ENCODE results near the gene HHLA2. TPM values are rescaled to one million over a fixed set of nuclear protein-coding genes. Genes with fewer than 3 reads are reported as not detected.

HHLA2 gene
- total RNA-seq, 2 experiments from 2014 or later = 0.36 TPM

DNA sequence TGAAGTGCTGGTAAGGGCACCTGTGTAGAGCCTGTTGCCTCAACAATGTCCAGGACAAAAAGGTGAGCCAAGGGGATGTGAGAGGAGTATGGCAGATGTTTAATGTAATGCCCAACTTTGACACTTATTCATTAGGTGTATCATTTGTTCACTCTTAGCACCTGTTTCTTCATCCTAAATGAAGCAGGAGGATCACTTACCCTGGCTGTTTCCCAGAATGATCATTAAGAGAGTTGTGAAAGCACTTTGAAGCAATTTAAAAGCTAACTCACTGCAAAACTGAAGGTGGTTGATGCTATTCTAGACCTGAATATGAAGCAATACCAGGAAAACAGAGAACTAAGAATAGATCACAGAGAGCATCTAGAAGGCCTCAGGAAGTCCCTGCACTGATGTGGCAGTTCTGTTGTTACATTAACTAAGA is 3.4 kb upstream of the HHLA2 start:
- Histone ChIP-seq H3K4me3 (ENCODE audit: low read length) (no peak overlapping the region), H3K9me3 (ENCODE audit: control insufficient read depth in 1 of 2, insufficient read depth in 1 of 2, low read length in 2 of 2) (no peaks in the 10 kb centered on the region), H3K36me3 (ENCODE audit: insufficient read depth, low read length) (no peaks in the 10 kb centered on the region), H3K4me1 (ENCODE audit: insufficient read depth, low read length) (peaks cover 14% of the 10 kb centered on the region), H3K27ac (ENCODE audit: low read depth in 1 of 2, low read length in 2 of 2) (peak overlapping the region; percentile 19 to 26), H3K27me3 (ENCODE audit: control insufficient read depth in 1 of 2, insufficient read depth in 2 of 2, low read length in 2 of 2) (no peaks in the 10 kb centered on the region)
- peaks cover 32% of the 10 kb centered on the region for H3K4me1 Mint-ChIP-seq (ENCODE audit: low read depth)
- TF ChIP-seq, protein P1, sequence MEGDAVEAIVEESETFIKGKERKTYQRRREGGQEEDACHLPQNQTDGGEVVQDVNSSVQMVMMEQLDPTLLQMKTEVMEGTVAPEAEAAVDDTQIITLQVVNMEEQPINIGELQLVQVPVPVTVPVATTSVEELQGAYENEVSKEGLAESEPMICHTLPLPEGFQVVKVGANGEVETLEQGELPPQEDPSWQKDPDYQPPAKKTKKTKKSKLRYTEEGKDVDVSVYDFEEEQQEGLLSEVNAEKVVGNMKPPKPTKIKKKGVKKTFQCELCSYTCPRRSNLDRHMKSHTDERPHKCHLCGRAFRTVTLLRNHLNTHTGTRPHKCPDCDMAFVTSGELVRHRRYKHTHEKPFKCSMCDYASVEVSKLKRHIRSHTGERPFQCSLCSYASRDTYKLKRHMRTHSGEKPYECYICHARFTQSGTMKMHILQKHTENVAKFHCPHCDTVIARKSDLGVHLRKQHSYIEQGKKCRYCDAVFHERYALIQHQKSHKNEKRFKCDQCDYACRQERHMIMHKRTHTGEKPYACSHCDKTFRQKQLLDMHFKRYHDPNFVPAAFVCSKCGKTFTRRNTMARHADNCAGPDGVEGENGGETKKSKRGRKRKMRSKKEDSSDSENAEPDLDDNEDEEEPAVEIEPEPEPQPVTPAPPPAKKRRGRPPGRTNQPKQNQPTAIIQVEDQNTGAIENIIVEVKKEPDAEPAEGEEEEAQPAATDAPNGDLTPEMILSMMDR (IDR thresholded peaks at IDR 0.05) = no peak
- CTCF ChIA-PET = no interaction called here
- H3K27me3 Mint-ChIP-seq = no peaks in the 10 kb centered on the region
- H3K4me3 Mint-ChIP-seq = no peak overlapping the region
- peak in 3 of 14 experiments; percentile 23 to 53 (median 28) for DNase-seq
- H3K9me3 Mint-ChIP-seq = no peaks in the 10 kb centered on the region
- peak; percentile 48 for ATAC-seq (ENCODE audit: poor library complexity)
- H3K27ac Mint-ChIP-seq = peak overlapping the region; percentile 50
- intact Hi-C loops (cut with DNase I, micrococcal nuclease) = loop anchor here in 1 of 2 experiments (5.0 kb wide), 1 partner anchor 71 kb away; the partner anchor contains the start of gene IFT57
- no peaks in the 10 kb centered on the region for H3K36me3 Mint-ChIP-seq (ENCODE audit: low read depth)
- POLR2A ChIA-PET = interaction anchor here (0.7 to 1.7 kb wide), 3 partner anchors 69 to 356 kb away, joined by 3 to 7 read pairs (median 3); no protein-coding TSS in a partner anchor

- H3K4me3 ChIP-seq (ENCODE audit: low read length) = no peak overlapping the region
- peaks cover 32% of the 10 kb centered on the region for H3K4me1 Mint-ChIP-seq (ENCODE audit: low read depth)
- DNase-seq (peak in 3 of 14 experiments; percentile 30 to 36 (median 30)), ATAC-seq (ENCODE audit: poor library complexity) (no peak)
- H3K27me3 Mint-ChIP-seq = no peaks in the 10 kb centered on the region
- H3K9me3 ChIP-seq (ENCODE audit: control insufficient read depth in 1 of 2, insufficient read depth in 1 of 2, low read length in 2 of 2) = no peaks in the 10 kb centered on the region
- no peaks in the 10 kb centered on the region for H3K27me3 ChIP-seq (ENCODE audit: control insufficient read depth in 1 of 2, insufficient read depth in 2 of 2, low read length in 2 of 2)
- no peak overlapping the region for H3K27ac ChIP-seq (ENCODE audit: low read depth in 1 of 2, low read length in 2 of 2)
- H3K36me3 ChIP-seq (ENCODE audit: insufficient read depth, low read length) = no peaks in the 10 kb centered on the region
- no peaks in the 10 kb centered on the region for H3K9me3 Mint-ChIP-seq
- peak overlapping the region; percentile 50 for H3K27ac Mint-ChIP-seq
- peak overlapping the region; percentile 4 for H3K4me3 Mint-ChIP-seq
- CTCF ChIA-PET = no interaction called here
- POLR2A ChIA-PET = interaction anchor here (1.5 to 1.7 kb wide), 2 partner anchors 70 to 72 kb away, joined by 3 to 7 read pairs; no protein-coding TSS in a partner anchor
- peaks cover 14% of the 10 kb centered on the region for H3K4me1 ChIP-seq (ENCODE audit: insufficient read depth, low read length)
- TF ChIP-seq, protein P1 (IDR thresholded peaks at IDR 0.05) = no peak
- intact Hi-C loops (cut with DNase I, micrococcal nuclease) = loop anchor here in 1 of 2 experiments (5.0 kb wide), 1 partner anchor 72 kb away; the partner anchor contains the start of gene IFT57
- no peaks in the 10 kb centered on the region for H3K36me3 Mint-ChIP-seq (ENCODE audit: low read depth)
Observed at GRCh38 chr3:108293858-108294257, 2.5 kb upstream of the HHLA2 start.

DNA sequence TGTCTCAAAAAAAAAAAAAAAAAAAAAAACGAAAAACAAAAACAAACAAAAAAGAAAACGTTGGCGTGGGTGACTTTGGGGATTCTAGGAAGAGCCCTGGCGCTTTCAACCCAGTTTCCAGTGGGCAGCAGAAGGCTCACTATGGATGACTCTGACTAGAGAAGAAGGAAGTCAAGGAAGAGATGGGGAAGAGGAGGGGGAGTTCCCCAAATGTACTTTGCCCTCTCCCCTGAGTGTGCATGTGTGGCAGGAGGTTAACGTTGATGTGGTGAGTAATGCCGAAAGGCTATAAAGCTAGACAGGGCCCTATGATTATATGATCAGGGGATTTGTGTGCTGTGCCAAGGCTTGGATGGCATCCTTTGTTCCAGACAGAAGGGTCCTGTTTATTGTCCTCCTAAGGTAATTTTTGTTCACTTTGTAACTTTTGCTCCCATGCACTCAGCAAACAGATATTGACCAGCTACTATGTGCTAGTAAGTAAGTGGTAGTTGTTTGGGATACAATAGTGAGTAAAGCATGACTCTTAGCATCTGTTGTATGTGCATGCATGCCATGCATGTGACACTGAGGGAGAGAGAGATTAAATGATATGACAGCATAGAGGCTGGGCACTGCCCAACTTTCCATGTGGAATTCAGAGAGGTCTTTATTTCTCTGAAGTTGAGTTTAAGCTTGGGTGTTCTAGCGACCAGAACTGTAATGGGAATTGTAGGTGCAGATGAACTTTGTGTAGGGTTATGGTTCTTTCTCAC is 750 bp upstream of the HHLA2 start:
- Histone ChIP-seq H3K4me3 (ENCODE audit: low read length) (no peak overlapping the region), H3K9me3 (ENCODE audit: control insufficient read depth in 1 of 2, insufficient read depth in 1 of 2, low read length in 2 of 2) (no peaks in the 10 kb centered on the region), H3K27me3 (ENCODE audit: control insufficient read depth in 1 of 2, insufficient read depth in 2 of 2, low read length in 2 of 2) (no peaks in the 10 kb centered on the region), H3K27ac (ENCODE audit: low read depth in 1 of 2, low read length in 2 of 2) (no peak overlapping the region), H3K36me3 (ENCODE audit: insufficient read depth, low read length) (no peaks in the 10 kb centered on the region), H3K4me1 (ENCODE audit: insufficient read depth, low read length) (peaks cover 14% of the 10 kb centered on the region)
- no peak for ATAC-seq (ENCODE audit: poor library complexity)
- H3K4me3 Mint-ChIP-seq = no peak overlapping the region
- no peaks in the 10 kb centered on the region for H3K36me3 Mint-ChIP-seq (ENCODE audit: low read depth)
- peaks cover 36% of the 10 kb centered on the region for H3K4me1 Mint-ChIP-seq (ENCODE audit: low read depth)
- intact Hi-C loops (cut with DNase I, micrococcal nuclease) = no loop called here
- TF ChIP-seq, protein P1 (IDR thresholded peaks at IDR 0.05) = no peak
- ChIA-PET CTCF (no interaction called here), POLR2A (no interaction called here)
- DNase-seq = peak in 2 of 14 experiments; percentile 27 to 40
- no peaks in the 10 kb centered on the region for H3K9me3 Mint-ChIP-seq
- no peaks in the 10 kb centered on the region for H3K27me3 Mint-ChIP-seq
- no peak overlapping the region for H3K27ac Mint-ChIP-seq

Measured in CD4-positive, alpha-beta T cell (primary cell).